ENCODE measurements around the gene NCAPD3.
A peak's percentile ranks its signal among the peaks of the same experiment; 100 is the strongest.

The NCAPD3 gene

GRCh38 chr11:134158023-134158422, 65.7 kb downstream of the NCAPD3 start:
- no peak for DNase-seq

GRCh38 chr11:134157451-134157850, 66.3 kb downstream of the NCAPD3 start:
- no peak for DNase-seq

GRCh38 chr11:134155946-134156865, 67.6 kb downstream of the NCAPD3 start:
- no peak for DNase-seq

- no peak for DNase-seq
Observed at GRCh38 chr11:134155456-134155855, 68.3 kb downstream of the NCAPD3 start.

GRCh38 chr11:134154441-134154840, 69.3 kb downstream of the NCAPD3 start:
- DNase-seq, result no peak

- no peak for DNase-seq
Observed at GRCh38 chr11:134153147-134153905, 70.4 kb downstream of the NCAPD3 start.

GRCh38 chr11:134152696-134153095, 71.1 kb downstream of the NCAPD3 start:
- no peak for DNase-seq

- no peak for DNase-seq
Observed at GRCh38 chr11:134151083-134151747, 72.6 kb downstream of the NCAPD3 start.

GRCh38 chr11:134150195-134150903, 73.4 kb downstream of the NCAPD3 start:
- DNase-seq, result peak in 1 of 5 experiments; percentile 58

- DNase-seq, result no peak
Observed at GRCh38 chr11:134149371-134149770, 74.4 kb downstream of the NCAPD3 start.

- no peak for DNase-seq
Observed at GRCh38 chr11:134146598-134146997, 77.2 kb downstream of the NCAPD3 start.

GRCh38 chr11:134145715-134146114, 78.1 kb downstream of the NCAPD3 start:
- DNase-seq, result no peak

GRCh38 chr11:134144744-134145143, 79.0 kb downstream of the NCAPD3 start:
- DNase-seq, result no peak

- no peak for DNase-seq
Observed at GRCh38 chr11:134143801-134144200, 80.0 kb downstream of the NCAPD3 start.

GRCh38 chr11:134142536-134142935, 81.2 kb downstream of the NCAPD3 start:
- no peak for DNase-seq

GRCh38 chr11:134140961-134141490, 82.7 kb downstream of the NCAPD3 start:
- DNase-seq, result no peak

GRCh38 chr11:134139873-134140331, 83.9 kb downstream of the NCAPD3 start:
- peak in 3 of 5 experiments; percentile 11 to 65 (median 12) for DNase-seq

GRCh38 chr11:134139303-134139872, 84.4 kb downstream of the NCAPD3 start:
- DNase-seq, result no peak

GRCh38 chr11:134138376-134138775, 85.4 kb downstream of the NCAPD3 start:
- no peak for DNase-seq

- DNase-seq, result no peak
Observed at GRCh38 chr11:134134167-134134566, 89.6 kb downstream of the NCAPD3 start.

- no peak for DNase-seq
Observed at GRCh38 chr11:134132808-134133207, 91.0 kb downstream of the NCAPD3 start.

Measured in T-helper 2 cell (primary cell).